Measurements from ENCODE around the gene CDH1. TPM values are rescaled to one million over a fixed set of nuclear protein-coding genes. Genes with fewer than 3 reads are reported as not detected.
"Not testable (repeated sequence)": the region's sequence is repeated elsewhere in the genome, so short reads cannot be mapped to it uniquely, and the experiment has no call there.

CDH1 gene
- polyA plus RNA-seq, 2 donors, result 92.0 to 96.6 TPM

DNA sequence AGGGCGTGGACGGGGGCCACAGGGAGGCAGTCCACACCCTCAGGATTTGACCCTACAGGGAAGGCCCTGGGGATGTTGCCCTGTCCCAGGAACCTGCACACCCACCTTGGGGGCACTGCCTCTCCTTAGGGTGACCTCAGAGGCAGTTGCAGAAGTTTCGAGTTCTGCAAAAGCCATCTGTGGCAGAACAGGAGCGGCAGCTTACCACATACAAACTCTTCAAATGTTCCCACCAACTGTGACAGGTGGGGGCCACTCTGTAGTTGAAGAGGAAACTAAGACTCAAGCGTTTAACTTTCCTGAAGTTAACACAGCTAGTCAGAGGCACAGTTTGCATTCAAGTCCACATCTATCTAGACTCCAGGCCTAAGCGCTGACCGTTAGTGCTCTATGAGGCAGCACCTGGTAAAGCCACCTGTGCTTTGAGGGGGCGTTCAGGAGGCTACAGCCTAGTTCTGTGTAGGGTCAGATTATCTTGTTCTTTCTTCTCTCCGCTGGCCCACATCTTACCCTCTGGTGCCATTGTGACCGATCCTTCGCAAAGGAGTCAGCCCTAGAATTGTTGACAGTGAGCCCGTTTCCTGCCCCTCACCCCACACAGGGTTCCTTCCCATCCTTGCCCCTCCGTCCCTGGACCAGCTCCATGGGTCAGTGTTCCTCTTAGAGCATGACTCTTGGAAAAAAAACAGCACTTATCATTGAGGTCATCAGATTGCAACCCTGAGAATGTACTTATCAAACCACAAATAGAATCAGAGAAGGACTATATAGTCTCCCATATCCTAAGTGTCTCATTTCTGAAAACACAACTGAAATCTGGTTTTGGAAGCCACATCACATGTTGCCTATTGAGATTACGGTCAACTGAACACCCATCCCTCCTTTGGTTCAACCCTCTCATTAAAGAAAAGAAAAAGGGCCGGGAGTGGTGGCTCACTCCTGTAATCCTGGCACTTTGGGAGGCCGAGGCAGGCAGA lies 45.4 kb downstream of the CDH1 start:
- Histone ChIP-seq H3K4me3 (ENCODE audit: low read depth in 1 of 2, low read length in 2 of 2) (no peak overlapping the region), H3K27ac (ENCODE audit: low read depth in 2 of 2, low read length in 1 of 2) (no peak overlapping the region), H3K9me3 (ENCODE audit: control insufficient read depth in 2 of 2, insufficient read depth in 1 of 2, low read depth in 1 of 2, low read length in 1 of 2) (no peaks in the 10 kb centered on the region), H3K27me3 (ENCODE audit: control insufficient read depth in 1 of 2, insufficient read depth in 2 of 2, low read length in 2 of 2) (no peaks in the 10 kb centered on the region), H3K4me1 (ENCODE audit: control insufficient read depth in 2 of 2, insufficient read depth in 2 of 2, low read length in 1 of 2) (peaks cover 5 to 7% of the 10 kb centered on the region in 2 donors), H3K36me3 (ENCODE audit: control insufficient read depth in 2 of 2, insufficient read depth in 2 of 2, low read length in 1 of 2) (no peaks in the 10 kb centered on the region)
- 77 to 85% methylated on average over 16 of the region's 16 CpGs for WGBS, 2 donors

- no peaks in the 10 kb centered on the region for H3K27me3 ChIP-seq (ENCODE audit: control insufficient read depth in 1 of 2, insufficient read depth in 2 of 2, low read length in 2 of 2)
- peaks cover 2 to 4% of the 10 kb centered on the region in 2 donors for H3K4me1 ChIP-seq (ENCODE audit: control insufficient read depth in 2 of 2, insufficient read depth in 2 of 2, low read length in 1 of 2)
- no peaks in the 10 kb centered on the region for H3K9me3 ChIP-seq (ENCODE audit: control insufficient read depth in 2 of 2, insufficient read depth in 1 of 2, low read depth in 1 of 2, low read length in 1 of 2)
- WGBS, 2 donors, result 90 to 92% methylated on average over 5 of the region's 5 CpGs
- H3K27ac ChIP-seq (ENCODE audit: low read depth in 2 of 2, low read length in 1 of 2), result no peak overlapping the region
- no peaks in the 10 kb centered on the region for H3K36me3 ChIP-seq (ENCODE audit: control insufficient read depth in 2 of 2, insufficient read depth in 2 of 2, low read length in 1 of 2)
- no peak overlapping the region for H3K4me3 ChIP-seq (ENCODE audit: low read depth in 1 of 2, low read length in 2 of 2)
Measured at GRCh38 chr16:68784226-68784625, 47.1 kb downstream of the CDH1 start.

DNA sequence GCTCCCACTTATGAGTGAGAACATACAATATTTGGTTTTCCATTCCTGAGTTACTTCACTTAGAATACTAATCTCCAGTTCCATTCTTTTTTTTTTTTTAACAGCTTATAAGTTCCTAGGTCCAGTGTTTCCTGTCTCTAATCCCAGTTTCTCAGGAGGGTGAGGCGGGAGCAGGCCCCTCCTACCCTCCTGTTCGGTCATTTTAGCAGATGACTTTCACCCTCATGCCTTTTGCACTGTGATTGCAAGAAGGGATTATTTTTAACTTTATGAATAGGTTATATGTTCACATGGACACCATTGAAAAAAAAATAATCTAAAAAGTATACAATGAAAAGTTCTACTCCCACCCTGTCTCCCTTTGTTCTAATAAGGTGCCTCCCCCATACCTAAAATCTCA lies 47.6 kb downstream of the CDH1 start:
- no peaks in the 10 kb centered on the region for H3K9me3 ChIP-seq (ENCODE audit: control insufficient read depth in 2 of 2, insufficient read depth in 1 of 2, low read depth in 1 of 2, low read length in 1 of 2)
- no peak overlapping the region for H3K27ac ChIP-seq (ENCODE audit: low read depth in 2 of 2, low read length in 1 of 2)
- whole genome bisulfite sequencing, 2 donors, result 84 to 85% methylated on average over 2 of the region's 2 CpGs
- peaks cover 0 to 2% of the 10 kb centered on the region in 2 donors for H3K4me1 ChIP-seq (ENCODE audit: control insufficient read depth in 2 of 2, insufficient read depth in 2 of 2, low read length in 1 of 2)
- H3K4me3 ChIP-seq (ENCODE audit: low read depth in 1 of 2, low read length in 2 of 2), result no peak overlapping the region
- no peaks in the 10 kb centered on the region for H3K36me3 ChIP-seq (ENCODE audit: control insufficient read depth in 2 of 2, insufficient read depth in 2 of 2, low read length in 1 of 2)
- H3K27me3 ChIP-seq (ENCODE audit: control insufficient read depth in 1 of 2, insufficient read depth in 2 of 2, low read length in 2 of 2), result no peaks in the 10 kb centered on the region

DNA sequence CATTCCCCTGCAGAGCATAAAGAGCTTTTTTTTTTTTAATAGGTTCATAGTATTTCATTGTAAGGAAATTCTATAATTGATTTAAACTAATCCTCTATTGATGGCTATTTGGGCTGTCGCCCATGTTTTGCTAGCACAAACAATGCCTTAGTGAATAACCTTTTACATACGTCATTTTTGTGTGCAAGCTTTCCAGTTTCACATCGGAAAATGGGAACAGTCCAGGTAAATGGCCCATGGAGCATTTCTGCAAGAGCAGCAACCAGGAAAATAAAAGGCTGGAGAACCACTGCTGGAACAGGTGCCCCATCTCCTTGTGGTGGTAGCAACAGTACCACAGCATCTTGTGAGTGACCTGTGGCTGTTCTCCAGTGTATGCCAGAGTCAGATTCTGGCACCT lies 48.6 kb downstream of the CDH1 start:
- Histone ChIP-seq H3K9me3 (ENCODE audit: control insufficient read depth in 2 of 2, insufficient read depth in 1 of 2, low read depth in 1 of 2, low read length in 1 of 2) (no peaks in the 10 kb centered on the region), H3K27me3 (ENCODE audit: control insufficient read depth in 1 of 2, insufficient read depth in 2 of 2, low read length in 2 of 2) (no peaks in the 10 kb centered on the region), H3K4me1 (ENCODE audit: control insufficient read depth in 2 of 2, insufficient read depth in 2 of 2, low read length in 1 of 2) (peaks cover 2% of the 10 kb centered on the region in 2 donors), H3K27ac (ENCODE audit: low read depth in 2 of 2, low read length in 1 of 2) (peak overlapping the region in 1 of 2 donors; percentile 28), H3K36me3 (ENCODE audit: control insufficient read depth in 2 of 2, insufficient read depth in 2 of 2, low read length in 1 of 2) (no peaks in the 10 kb centered on the region), H3K4me3 (ENCODE audit: low read depth in 1 of 2, low read length in 2 of 2) (no peak overlapping the region)
- 56 to 67% methylated on average over 3 of the region's 3 CpGs for WGBS, 2 donors

- H3K4me1 ChIP-seq (ENCODE audit: control insufficient read depth in 2 of 2, insufficient read depth in 2 of 2, low read length in 1 of 2), result peaks cover 2% of the 10 kb centered on the region in 2 donors
- no peak overlapping the region for H3K4me3 ChIP-seq (ENCODE audit: low read depth in 1 of 2, low read length in 2 of 2)
- 38% methylated on average over 7 of the region's 7 CpGs for WGBS, 2 donors
- H3K27ac ChIP-seq (ENCODE audit: low read depth in 2 of 2, low read length in 1 of 2), result peak overlapping the region in 1 of 2 donors; percentile 4
- no peaks in the 10 kb centered on the region for H3K27me3 ChIP-seq (ENCODE audit: control insufficient read depth in 1 of 2, insufficient read depth in 2 of 2, low read length in 2 of 2)
- no peaks in the 10 kb centered on the region for H3K9me3 ChIP-seq (ENCODE audit: control insufficient read depth in 2 of 2, insufficient read depth in 1 of 2, low read depth in 1 of 2, low read length in 1 of 2)
- H3K36me3 ChIP-seq (ENCODE audit: control insufficient read depth in 2 of 2, insufficient read depth in 2 of 2, low read length in 1 of 2), result no peaks in the 10 kb centered on the region
Measured at GRCh38 chr16:68786685-68787418, 49.8 kb downstream of the CDH1 start.

DNA sequence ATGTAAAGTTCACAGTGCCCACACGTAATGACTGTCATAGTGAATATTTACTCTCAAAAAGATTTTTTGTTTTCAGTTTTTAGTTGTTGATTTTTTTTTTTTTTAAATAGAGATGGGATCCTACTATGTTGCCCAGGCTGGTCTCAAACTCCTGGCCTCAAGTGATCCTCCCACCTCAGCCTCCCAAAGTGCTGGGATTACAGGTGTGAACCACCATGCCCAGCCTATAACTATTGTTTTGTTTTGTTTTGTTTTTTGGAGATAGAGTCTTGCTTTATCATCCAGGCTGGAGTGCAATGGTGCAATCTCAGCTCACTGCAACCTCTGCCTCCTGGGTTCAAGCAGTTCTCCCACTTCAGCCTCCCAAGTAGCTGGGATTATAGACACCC lies 50.3 kb downstream of the CDH1 start:
- not testable (repeated sequence) for H3K4me3 ChIP-seq (ENCODE audit: low read depth in 1 of 2, low read length in 2 of 2); H3K4me1 ChIP-seq (ENCODE audit: control insufficient read depth in 2 of 2, insufficient read depth in 2 of 2, low read length in 1 of 2); H3K27me3 ChIP-seq (ENCODE audit: control insufficient read depth in 1 of 2, insufficient read depth in 2 of 2, low read length in 2 of 2); H3K36me3 ChIP-seq (ENCODE audit: control insufficient read depth in 2 of 2, insufficient read depth in 2 of 2, low read length in 1 of 2); H3K27ac ChIP-seq (ENCODE audit: low read depth in 2 of 2, low read length in 1 of 2); H3K9me3 ChIP-seq (ENCODE audit: control insufficient read depth in 2 of 2, insufficient read depth in 1 of 2, low read depth in 1 of 2, low read length in 1 of 2)
- WGBS, 2 donors, result 70 to 86% methylated on average over 1 of the region's 1 CpG

- H3K27ac ChIP-seq (ENCODE audit: low read depth in 2 of 2, low read length in 1 of 2), result peak overlapping the region in 1 of 2 donors; percentile 63
Measured at GRCh38 chr16:68790130-68790761, 53.2 kb downstream of the CDH1 start.

GRCh38 chr16:68790944-68791343 lies 53.9 kb downstream of the CDH1 start:
- no peaks in the 10 kb centered on the region for H3K27me3 ChIP-seq (ENCODE audit: control insufficient read depth in 1 of 2, insufficient read depth in 2 of 2, low read length in 2 of 2)
- H3K27ac ChIP-seq (ENCODE audit: low read depth in 2 of 2, low read length in 1 of 2), result no peak overlapping the region
- H3K36me3 ChIP-seq (ENCODE audit: control insufficient read depth in 2 of 2, insufficient read depth in 2 of 2, low read length in 1 of 2), result peaks cover 0 to 3% of the 10 kb centered on the region in 2 donors
- no peaks in the 10 kb centered on the region for H3K9me3 ChIP-seq (ENCODE audit: control insufficient read depth in 2 of 2, insufficient read depth in 1 of 2, low read depth in 1 of 2, low read length in 1 of 2)
- H3K4me1 ChIP-seq (ENCODE audit: control insufficient read depth in 2 of 2, insufficient read depth in 2 of 2, low read length in 1 of 2), result peaks cover 2% of the 10 kb centered on the region in 2 donors
- WGBS, 2 donors, result 78 to 80% methylated on average over 4 of the region's 4 CpGs
- H3K4me3 ChIP-seq (ENCODE audit: low read depth in 1 of 2, low read length in 2 of 2), result no peak overlapping the region

More at GRCh38 chr16:68790130-68790761, 53.2 kb downstream of the CDH1 start:
- Histone ChIP-seq H3K36me3 (ENCODE audit: control insufficient read depth in 2 of 2, insufficient read depth in 2 of 2, low read length in 1 of 2) (peaks cover 0 to 3% of the 10 kb centered on the region in 2 donors), H3K27me3 (ENCODE audit: control insufficient read depth in 1 of 2, insufficient read depth in 2 of 2, low read length in 2 of 2) (no peaks in the 10 kb centered on the region), H3K4me1 (ENCODE audit: control insufficient read depth in 2 of 2, insufficient read depth in 2 of 2, low read length in 1 of 2) (peaks cover 2% of the 10 kb centered on the region in 2 donors), H3K4me3 (ENCODE audit: low read depth in 1 of 2, low read length in 2 of 2) (no peak overlapping the region), H3K9me3 (ENCODE audit: control insufficient read depth in 2 of 2, insufficient read depth in 1 of 2, low read depth in 1 of 2, low read length in 1 of 2) (no peaks in the 10 kb centered on the region)
- WGBS, 2 donors, result 46 to 48% methylated on average over 9 of the region's 9 CpGs
